Peyer's patch (tissue), 4 donors: ENCODE measurements around the gene STAMBPL1.

Experiments
- POLR2A ChIP-seq, 2 donors: fragments of 450-650 bp; IDR thresholded peaks; one replicate each; pipeline ENCODE4 v1.5.1; 2017; ENCODE audit warnings: antibody characterized with exemption in 2 of 2, mild to moderate bottlenecking in 2 of 2, moderate library complexity in 2 of 2
- TF ChIP-seq, protein P1 (sequence below), 6 experiments: fragments of 450-650 bp in 4 of 6; fragments of 200-600 bp in 2 of 6; sonication (generic) in 1 of 6; IDR thresholded peaks; one replicate each; pipeline ENCODE4 v1.5.1; 2017 to 2019; ENCODE audit warnings: antibody characterized with exemption in 6 of 6, mild to moderate bottlenecking in 3 of 6, moderate library complexity in 1 of 6

DNA sequence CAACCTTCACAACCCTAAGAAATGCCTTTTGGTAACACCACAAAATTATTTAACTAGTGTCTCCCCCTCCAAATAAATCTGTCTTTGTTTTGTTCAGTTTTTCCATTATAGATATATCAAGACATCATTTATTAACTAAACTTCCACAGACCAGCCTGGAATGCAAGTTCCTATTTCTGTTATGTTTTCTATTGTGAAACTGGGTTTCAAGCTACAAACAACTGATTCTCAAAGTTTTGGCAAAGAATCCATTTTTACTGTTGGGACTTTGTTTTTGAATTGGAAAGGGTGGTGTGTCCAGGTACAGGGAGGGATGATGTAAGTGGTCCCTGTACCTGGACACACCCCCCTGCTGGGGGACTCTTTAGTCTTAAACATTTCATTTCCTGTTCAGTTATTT, 36.2 kb downstream of the STAMBPL1 start:
- TF ChIP-seq, protein P1, sequence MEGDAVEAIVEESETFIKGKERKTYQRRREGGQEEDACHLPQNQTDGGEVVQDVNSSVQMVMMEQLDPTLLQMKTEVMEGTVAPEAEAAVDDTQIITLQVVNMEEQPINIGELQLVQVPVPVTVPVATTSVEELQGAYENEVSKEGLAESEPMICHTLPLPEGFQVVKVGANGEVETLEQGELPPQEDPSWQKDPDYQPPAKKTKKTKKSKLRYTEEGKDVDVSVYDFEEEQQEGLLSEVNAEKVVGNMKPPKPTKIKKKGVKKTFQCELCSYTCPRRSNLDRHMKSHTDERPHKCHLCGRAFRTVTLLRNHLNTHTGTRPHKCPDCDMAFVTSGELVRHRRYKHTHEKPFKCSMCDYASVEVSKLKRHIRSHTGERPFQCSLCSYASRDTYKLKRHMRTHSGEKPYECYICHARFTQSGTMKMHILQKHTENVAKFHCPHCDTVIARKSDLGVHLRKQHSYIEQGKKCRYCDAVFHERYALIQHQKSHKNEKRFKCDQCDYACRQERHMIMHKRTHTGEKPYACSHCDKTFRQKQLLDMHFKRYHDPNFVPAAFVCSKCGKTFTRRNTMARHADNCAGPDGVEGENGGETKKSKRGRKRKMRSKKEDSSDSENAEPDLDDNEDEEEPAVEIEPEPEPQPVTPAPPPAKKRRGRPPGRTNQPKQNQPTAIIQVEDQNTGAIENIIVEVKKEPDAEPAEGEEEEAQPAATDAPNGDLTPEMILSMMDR (IDR thresholded peaks at IDR 0.05), result no peak
- TF ChIP-seq POLR2A (IDR thresholded peaks at IDR 0.05), result no peak
